Ishikawa (cell line): Measurements from ENCODE around the gene NXNL1.
A peak's percentile ranks its signal among the peaks of the same experiment; 100 is the strongest.

Experiments
- EP300 ChIP-seq: IDR thresholded peaks from 2 replicates; pipeline ENCODE4 v1.6.1; 2012; ENCODE audit warnings: borderline replicate concordance
- RAD21 ChIP-seq: IDR thresholded peaks from 2 replicates; pipeline ENCODE4 v1.6.1; 2012; ENCODE audit warnings: low read depth
- TEAD4 ChIP-seq: IDR thresholded peaks from 2 replicates; pipeline ENCODE4 v1.6.1; 2012
- TF ChIP-seq, protein P1 (sequence below): IDR thresholded peaks from 2 replicates; pipeline ENCODE4 v1.6.1; 2012; ENCODE audit warnings: low read depth, mild to moderate bottlenecking

DNA sequence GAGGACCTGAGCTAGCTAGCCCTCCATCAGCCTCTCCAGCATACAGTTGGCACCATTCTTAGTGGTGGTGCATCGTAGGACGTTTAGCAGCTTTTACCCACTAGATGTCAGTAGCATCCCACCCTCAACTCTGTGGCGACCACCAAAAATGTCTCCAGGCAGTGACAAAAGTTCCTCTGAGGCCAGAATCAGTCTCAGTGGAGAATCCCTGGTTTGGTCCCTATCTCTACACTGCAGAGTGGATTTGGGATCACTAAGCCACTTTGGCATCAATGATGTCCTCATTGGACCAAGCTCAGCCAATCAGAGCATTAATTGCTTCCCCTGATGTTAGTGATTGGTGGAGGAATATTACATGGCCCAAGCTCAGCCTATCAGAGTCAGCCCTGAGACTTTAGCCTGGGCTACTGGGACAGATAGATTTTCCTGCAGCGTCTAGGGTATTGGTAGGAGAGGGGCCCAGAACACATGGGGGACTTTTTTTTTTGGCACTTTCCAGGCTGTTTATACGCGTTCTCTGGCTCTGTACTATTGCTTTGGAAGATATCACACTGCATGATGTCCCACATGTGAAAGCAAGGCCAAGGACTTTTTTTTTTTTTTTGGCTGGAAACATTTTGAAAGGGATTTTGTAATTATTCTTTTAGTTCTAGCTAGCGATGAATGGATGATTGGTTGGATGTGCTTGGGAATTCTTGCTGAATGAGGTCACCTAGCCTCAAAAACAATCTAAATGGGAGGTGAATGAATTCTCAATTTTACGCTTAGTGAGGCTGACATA lies 19.3 kb downstream of the NXNL1 start:
- peak; percentile 58 for TF ChIP-seq RAD21
- TF ChIP-seq, protein P1, sequence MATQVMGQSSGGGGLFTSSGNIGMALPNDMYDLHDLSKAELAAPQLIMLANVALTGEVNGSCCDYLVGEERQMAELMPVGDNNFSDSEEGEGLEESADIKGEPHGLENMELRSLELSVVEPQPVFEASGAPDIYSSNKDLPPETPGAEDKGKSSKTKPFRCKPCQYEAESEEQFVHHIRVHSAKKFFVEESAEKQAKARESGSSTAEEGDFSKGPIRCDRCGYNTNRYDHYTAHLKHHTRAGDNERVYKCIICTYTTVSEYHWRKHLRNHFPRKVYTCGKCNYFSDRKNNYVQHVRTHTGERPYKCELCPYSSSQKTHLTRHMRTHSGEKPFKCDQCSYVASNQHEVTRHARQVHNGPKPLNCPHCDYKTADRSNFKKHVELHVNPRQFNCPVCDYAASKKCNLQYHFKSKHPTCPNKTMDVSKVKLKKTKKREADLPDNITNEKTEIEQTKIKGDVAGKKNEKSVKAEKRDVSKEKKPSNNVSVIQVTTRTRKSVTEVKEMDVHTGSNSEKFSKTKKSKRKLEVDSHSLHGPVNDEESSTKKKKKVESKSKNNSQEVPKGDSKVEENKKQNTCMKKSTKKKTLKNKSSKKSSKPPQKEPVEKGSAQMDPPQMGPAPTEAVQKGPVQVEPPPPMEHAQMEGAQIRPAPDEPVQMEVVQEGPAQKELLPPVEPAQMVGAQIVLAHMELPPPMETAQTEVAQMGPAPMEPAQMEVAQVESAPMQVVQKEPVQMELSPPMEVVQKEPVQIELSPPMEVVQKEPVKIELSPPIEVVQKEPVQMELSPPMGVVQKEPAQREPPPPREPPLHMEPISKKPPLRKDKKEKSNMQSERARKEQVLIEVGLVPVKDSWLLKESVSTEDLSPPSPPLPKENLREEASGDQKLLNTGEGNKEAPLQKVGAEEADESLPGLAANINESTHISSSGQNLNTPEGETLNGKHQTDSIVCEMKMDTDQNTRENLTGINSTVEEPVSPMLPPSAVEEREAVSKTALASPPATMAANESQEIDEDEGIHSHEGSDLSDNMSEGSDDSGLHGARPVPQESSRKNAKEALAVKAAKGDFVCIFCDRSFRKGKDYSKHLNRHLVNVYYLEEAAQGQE = no peak
- peak; percentile 71 for TF ChIP-seq EP300
- peak; percentile 88 for TF ChIP-seq TEAD4
